Measurements from ENCODE around the gene PADI2. TPM values are rescaled to one million over a fixed set of nuclear protein-coding genes. Genes with fewer than 3 reads are reported as not detected.

PADI2 gene
- total and polyA plus RNA-seq, 9 of the 15 experiments (the other 6 are each of a cell fraction or from before 2014, with no cell fraction given) = 0.01 to 0.11 (median 0.01) TPM; not detected in 5

DNA sequence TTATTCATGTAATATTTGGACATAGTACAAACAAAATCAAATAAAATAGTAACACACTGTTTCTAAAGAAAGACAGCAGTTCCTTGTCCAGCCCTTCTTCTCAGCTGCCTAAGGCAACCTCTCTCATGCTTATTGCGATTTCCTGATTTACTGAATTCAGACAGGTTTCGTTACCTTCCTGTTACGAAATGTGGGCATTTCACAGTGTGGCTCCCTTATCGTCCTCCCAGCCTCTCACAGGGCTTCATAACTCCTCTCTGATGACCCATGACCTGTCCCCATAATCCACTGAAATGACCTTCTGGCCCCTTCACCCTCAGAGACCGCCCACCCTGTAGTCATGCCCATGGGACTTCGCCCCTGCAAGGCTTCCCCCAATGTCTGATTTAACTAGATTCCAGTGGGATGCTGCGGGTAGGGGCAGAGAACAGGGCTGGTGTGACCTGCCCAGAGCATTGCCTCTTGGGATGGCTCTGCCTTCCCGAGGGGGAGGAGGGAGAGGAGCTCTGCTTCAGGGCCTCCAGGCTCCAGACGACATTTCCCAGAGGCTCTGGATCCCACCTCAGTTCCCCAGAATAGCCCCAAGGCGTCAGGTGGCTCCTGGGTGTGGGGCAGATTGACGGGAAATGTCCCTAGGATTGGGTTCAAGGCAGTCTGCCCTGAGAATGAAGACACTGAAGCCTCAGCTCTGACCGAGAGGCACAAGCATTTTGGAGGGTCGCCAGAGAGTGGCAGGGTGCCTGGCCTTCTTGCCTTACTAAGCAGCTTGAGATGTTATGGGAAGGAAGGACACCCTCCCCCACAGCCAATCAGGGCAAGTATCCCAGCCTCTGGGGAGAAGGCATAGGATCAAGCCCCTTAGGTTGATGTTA lies 20.6 kb downstream of the PADI2 start:
- intact Hi-C loops (cut with micrococcal nuclease) = no loop called here
- Histone ChIP-seq H3K9me3 (replicated peaks; ENCODE audit: control insufficient read depth, insufficient read depth, low read depth, low read length) (no peaks in the 10 kb centered on the region), H3K36me3 (ENCODE audit: control insufficient read depth, insufficient read depth, low read length) (no peaks in the 10 kb centered on the region), H3K27me3 (ENCODE audit: control insufficient read depth in 2 of 2, insufficient read depth in 2 of 2, low read length in 2 of 2) (peaks cover 52 to 78% of the 10 kb centered on the region in 2 experiments), H3K9me1 (ENCODE audit: control insufficient read depth, insufficient read depth, low read length) (no peaks in the 10 kb centered on the region), H3K4me3 (no peak overlapping the region), H3K27ac (ENCODE audit: extremely low read depth, low read depth, low read length) (no peak overlapping the region), H3K9ac (ENCODE audit: insufficient read depth in 1 of 2, low read depth in 2 of 2, low read length in 2 of 2) (no peak overlapping the region), H3K79me2 (ENCODE audit: control insufficient read depth, insufficient read depth, low read length) (no peaks in the 10 kb centered on the region), H3K4me2 (ENCODE audit: insufficient read depth, low read length) (no peak overlapping the region), H3K4me1 (replicated peaks in 1 of 2; ENCODE audit: control insufficient read depth in 2 of 2, insufficient read depth in 2 of 2, low read length in 2 of 2) (no peaks in the 10 kb centered on the region; a peak in 1 of 5 replicates), H4K20me1 (replicated peaks; ENCODE audit: control insufficient read depth, insufficient read depth, low read length) (peaks cover 8% of the 10 kb centered on the region; the same call in 1 of the 2 replicates), H2AFZ (ENCODE audit: low read depth, low read length) (no peak overlapping the region)
- CTCF ChIA-PET (ENCODE audit: low intra/inter-chr PET ratio) = no interaction called here
- BruUV-seq (replicated peaks) = no TSS peak
- no peak for DNase-seq (ENCODE audit: extremely low read depth in 1 of 4, low spot score in 3 of 4)
- TF ChIP-seq TAF15 (IDR thresholded peaks at IDR 0.05; ENCODE audit: low read depth, low read length) (no peak), BACH1 (tag; IDR thresholded peaks at IDR 0.05) (no peak), NR2F6 (CRISPR knock-in tag; IDR thresholded peaks at IDR 0.05) (no peak), MEF2D (tag; conservative IDR thresholded peaks at IDR 0.05; ENCODE audit: low read depth) (no peak), MAFG (tag; conservative IDR thresholded peaks at IDR 0.05) (no peak), MIER1 (IDR thresholded peaks at IDR 0.05; ENCODE audit: low read depth) (no peak), BRD9 (IDR thresholded peaks at IDR 0.05; ENCODE audit: low read depth, partially characterized antibody) (no peak), ZBTB17 (CRISPR knock-in tag; IDR thresholded peaks at IDR 0.05) (no peak), MCM3 (IDR thresholded peaks at IDR 0.05) (no peak), ZNF324 (CRISPR knock-in tag; IDR thresholded peaks at IDR 0.05) (no peak), ZNF830 (CRISPR knock-in tag; IDR thresholded peaks at IDR 0.05) (no peak), ZNF140 (CRISPR knock-in tag; IDR thresholded peaks at IDR 0.05) (no peak)
- TF ChIP-seq, protein P1, sequence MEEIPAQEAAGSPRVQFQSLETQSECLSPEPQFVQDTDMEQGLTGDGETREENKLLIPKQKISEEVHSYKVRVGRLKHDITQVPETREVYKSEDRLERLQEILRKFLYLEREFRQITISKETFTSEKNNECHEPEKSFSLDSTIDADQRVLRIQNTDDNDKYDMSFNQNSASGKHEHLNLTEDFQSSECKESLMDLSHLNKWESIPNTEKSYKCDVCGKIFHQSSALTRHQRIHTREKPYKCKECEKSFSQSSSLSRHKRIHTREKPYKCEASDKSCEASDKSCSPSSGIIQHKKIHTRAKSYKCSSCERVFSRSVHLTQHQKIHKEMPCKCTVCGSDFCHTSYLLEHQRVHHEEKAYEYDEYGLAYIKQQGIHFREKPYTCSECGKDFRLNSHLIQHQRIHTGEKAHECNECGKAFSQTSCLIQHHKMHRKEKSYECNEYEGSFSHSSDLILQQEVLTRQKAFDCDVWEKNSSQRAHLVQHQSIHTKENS (CRISPR knock-in tag; IDR thresholded peaks at IDR 0.05) = no peak
- TF ChIP-seq, protein P2, sequence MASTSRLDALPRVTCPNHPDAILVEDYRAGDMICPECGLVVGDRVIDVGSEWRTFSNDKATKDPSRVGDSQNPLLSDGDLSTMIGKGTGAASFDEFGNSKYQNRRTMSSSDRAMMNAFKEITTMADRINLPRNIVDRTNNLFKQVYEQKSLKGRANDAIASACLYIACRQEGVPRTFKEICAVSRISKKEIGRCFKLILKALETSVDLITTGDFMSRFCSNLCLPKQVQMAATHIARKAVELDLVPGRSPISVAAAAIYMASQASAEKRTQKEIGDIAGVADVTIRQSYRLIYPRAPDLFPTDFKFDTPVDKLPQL (IDR thresholded peaks at IDR 0.05; ENCODE audit: extremely low read depth, insufficient read length) = no peak
- no peak for FAIRE-seq
- 2% methylated on average over 13 of the region's 13 CpGs for WGBS (ENCODE audit: insufficient coverage, low coverage, missing lambda C conversion rate)
- ATAC-seq = no peak
- in situ Hi-C loops (cut with MboI) = no loop called here
- POLR2A ChIA-PET = no interaction called here
